Common myeloid progenitor, CD34-positive (primary cell): ENCODE measurements around the gene NR5A2.

Experiments
- CTCF ChIA-PET: fragments of 350-600 bp; sonication (Branson Sonifier 250); formaldehyde crosslinking; loops from one replicate; lab custom pipeline; 2021; ENCODE audit warnings: antibody characterized with exemption; lab: Charles Lee
- POLR2A ChIA-PET: fragments of 350-600 bp; sonication (Branson Sonifier 250); formaldehyde crosslinking; loops from one replicate; lab custom pipeline; 2021; ENCODE audit warnings: antibody characterized with exemption; lab: Charles Lee
- DNase-seq, 3 donors: peaks; one replicate each; pipeline versions ENCODE4 v3.0.0 to v3.0.0-alpha.2; 2013
- H3K27ac ChIP-seq, 2 experiments: 1 replicate in 1 of 2; 2 replicates in 1 of 2; pipeline ENCODE4 v1.7.0; 2013; ENCODE audit warnings: inconsistent platforms in 2 of 2, low read length in 2 of 2, mild to moderate bottlenecking in 2 of 2, low read depth in 1 of 2, moderate library complexity in 1 of 2; ENCODE audit not compliant: severe bottlenecking in 2 of 2, insufficient read depth in 1 of 2, poor library complexity in 1 of 2
- H3K27me3 ChIP-seq, 5 experiments: replicated peaks in 2 of 5; 1 replicate in 3 of 5; 2 replicates in 2 of 5; pipeline versions ENCODE4 v1.6.1 to v1.7.0; 2013; ENCODE audit warnings: low read length in 4 of 5, mild to moderate bottlenecking in 2 of 5, moderate library complexity in 2 of 5, inconsistent platforms in 1 of 5; ENCODE audit not compliant: insufficient read depth in 5 of 5, control insufficient read depth in 4 of 5
- H3K36me3 ChIP-seq, 4 experiments: 1 replicate in 2 of 4; 2 replicates in 2 of 4; pipeline versions ENCODE4 v1.6.1 to v1.7.0; 2013; ENCODE audit warnings: low read length in 3 of 4, control low read depth in 1 of 4, mild to moderate bottlenecking in 1 of 4; ENCODE audit not compliant: control insufficient read depth in 4 of 4, insufficient read depth in 4 of 4
- H3K4me1 ChIP-seq, 4 experiments: 1 replicate in 3 of 4; 2 replicates in 1 of 4; pipeline versions ENCODE4 v1.6.1 to v1.7.1; 2013; ENCODE audit warnings: low read length in 3 of 4, mild to moderate bottlenecking in 3 of 4, control low read depth in 1 of 4, inconsistent platforms in 1 of 4, moderate library complexity in 1 of 4; ENCODE audit not compliant: control insufficient read depth in 4 of 4, insufficient read depth in 4 of 4; ENCODE audit errors: control extremely low read depth in 1 of 4
- H3K4me3 ChIP-seq, 7 experiments: 1 replicate in 4 of 7; 2 replicates in 3 of 7; pipeline versions ENCODE4 v1.5.1 to v1.7.0; 2013; ENCODE audit warnings: mild to moderate bottlenecking in 7 of 7, low read length in 6 of 7, moderate library complexity in 6 of 7, inconsistent platforms in 2 of 7, low read depth in 2 of 7, control low read depth in 1 of 7; ENCODE audit not compliant: insufficient read depth in 4 of 7, control insufficient read depth in 1 of 7; ENCODE audit errors: extremely low read depth in 1 of 7
- H3K9me3 ChIP-seq, 5 experiments: 1 replicate in 4 of 5; 2 replicates in 1 of 5; pipeline versions ENCODE4 v1.6.1 to v1.7.1; 2013; ENCODE audit warnings: low read length in 4 of 5, mild to moderate bottlenecking in 2 of 5, inconsistent platforms in 1 of 5, low read depth in 1 of 5, moderate library complexity in 1 of 5; ENCODE audit not compliant: control insufficient read depth in 4 of 5, insufficient read depth in 2 of 5; ENCODE audit errors: control extremely low read depth in 1 of 5
- WGBS: methylation state at CpG from one replicate; pipeline ENCODE4 v1.1.5; 2013; ENCODE audit not compliant: insufficient coverage; 5-methylcytosine and 5-hydroxymethylcytosine counted together

NR5A2 gene

DNA sequence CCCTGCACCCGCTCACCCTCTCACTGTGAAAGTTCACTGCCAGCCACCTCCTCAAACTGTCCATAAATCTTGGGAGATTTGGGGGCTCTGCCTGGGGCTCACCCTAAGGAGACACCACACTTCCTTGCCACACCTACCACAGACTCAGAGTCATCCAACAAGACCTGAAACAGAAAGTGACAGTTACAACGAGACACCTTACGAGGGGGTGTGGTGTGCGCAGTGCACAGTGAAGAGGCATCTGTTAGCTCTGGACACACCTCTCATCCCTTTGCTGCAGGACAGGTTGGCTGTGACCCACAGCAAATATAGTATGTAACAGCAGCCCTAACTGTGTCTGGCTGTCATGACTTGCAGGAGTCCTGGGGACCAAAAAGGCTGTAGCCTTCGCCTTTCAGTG lies 190.2 kb downstream of the NR5A2 start:
- peak in 1 of 3 donors; percentile 17 for DNase-seq
- peaks cover 0 to 8% (median 2%) of the 10 kb centered on the region in 4 experiments for H3K4me1 ChIP-seq

GRCh38 chr1:200221614-200222282 lies 194.2 kb downstream of the NR5A2 start:
- no peaks in the 10 kb centered on the region for H3K9me3 ChIP-seq
- H3K4me1 ChIP-seq, result peaks cover 5 to 19% (median 12%) of the 10 kb centered on the region in 4 experiments
- ChIA-PET CTCF (interaction anchor here (0.9 to 1.4 kb wide), 2 partner anchors 10 to 37 kb away, joined by 3 to 5 read pairs; no protein-coding TSS in a partner anchor), POLR2A (no interaction called here)
- H3K36me3 ChIP-seq, result no peaks in the 10 kb centered on the region
- H3K27me3 ChIP-seq, result no peaks in the 10 kb centered on the region
- no peak for DNase-seq
- H3K4me3 ChIP-seq, result no peak overlapping the region
- 98% methylated on average over 4 of the region's 4 CpGs for WGBS
- H3K27ac ChIP-seq, result no peak overlapping the region

More for the DNA sequence above, 190.2 kb downstream of the NR5A2 start:
- peaks cover 0 to 5% (median 0%) of the 10 kb centered on the region in 5 experiments for H3K9me3 ChIP-seq
- WGBS, result 94% methylated on average over 5 of the region's 5 CpGs
- ChIA-PET CTCF (interaction anchor here (1.2 kb wide), 1 partner anchor 18 kb away, joined by 3 read pairs; no protein-coding TSS in a partner anchor), POLR2A (no interaction called here)
- no peaks in the 10 kb centered on the region for H3K27me3 ChIP-seq
- H3K27ac ChIP-seq, result no peak overlapping the region
- H3K36me3 ChIP-seq, result no peaks in the 10 kb centered on the region
- H3K4me3 ChIP-seq, result no peak overlapping the region

GRCh38 chr1:200223207-200223606 lies 195.7 kb downstream of the NR5A2 start:
- ChIA-PET CTCF (no interaction called here), POLR2A (no interaction called here)
- no peaks in the 10 kb centered on the region for H3K36me3 ChIP-seq
- no peaks in the 10 kb centered on the region for H3K27me3 ChIP-seq
- no peaks in the 10 kb centered on the region for H3K9me3 ChIP-seq
- H3K4me3 ChIP-seq, result no peak overlapping the region
- H3K4me1 ChIP-seq, result peaks cover 7 to 34% (median 22%) of the 10 kb centered on the region in 4 experiments
- DNase-seq, result no peak
- no CpG with 5 or more reads among the region's 2 CpGs for WGBS
- no peak overlapping the region for H3K27ac ChIP-seq

- WGBS, result 95% methylated on average over 4 of the region's 4 CpGs
- CTCF ChIA-PET, result no interaction called here
These were observed 196.1 kb downstream of the NR5A2 start for GRCh38 chr1:200223613-200224012.

GRCh38 chr1:200224315-200224714 lies 196.8 kb downstream of the NR5A2 start:
- Histone ChIP-seq H3K36me3 (no peaks in the 10 kb centered on the region), H3K27ac (no peak overlapping the region), H3K4me3 (no peak overlapping the region), H3K9me3 (no peaks in the 10 kb centered on the region), H3K27me3 (no peaks in the 10 kb centered on the region), H3K4me1 (peaks cover 7 to 37% (median 26%) of the 10 kb centered on the region in 4 experiments)
- CTCF ChIA-PET, result no interaction called here
- WGBS, result 90% methylated on average over 2 of the region's 4 CpGs
- POLR2A ChIA-PET, result no interaction called here
- DNase-seq, result no peak

More at GRCh38 chr1:200223613-200224012, 196.1 kb downstream of the NR5A2 start:
- Histone ChIP-seq H3K27ac (no peak overlapping the region), H3K4me1 (peaks cover 7 to 37% (median 24%) of the 10 kb centered on the region in 4 experiments), H3K27me3 (no peaks in the 10 kb centered on the region), H3K4me3 (no peak overlapping the region), H3K9me3 (no peaks in the 10 kb centered on the region), H3K36me3 (no peaks in the 10 kb centered on the region)
- POLR2A ChIA-PET, result no interaction called here
- no peak for DNase-seq

DNA sequence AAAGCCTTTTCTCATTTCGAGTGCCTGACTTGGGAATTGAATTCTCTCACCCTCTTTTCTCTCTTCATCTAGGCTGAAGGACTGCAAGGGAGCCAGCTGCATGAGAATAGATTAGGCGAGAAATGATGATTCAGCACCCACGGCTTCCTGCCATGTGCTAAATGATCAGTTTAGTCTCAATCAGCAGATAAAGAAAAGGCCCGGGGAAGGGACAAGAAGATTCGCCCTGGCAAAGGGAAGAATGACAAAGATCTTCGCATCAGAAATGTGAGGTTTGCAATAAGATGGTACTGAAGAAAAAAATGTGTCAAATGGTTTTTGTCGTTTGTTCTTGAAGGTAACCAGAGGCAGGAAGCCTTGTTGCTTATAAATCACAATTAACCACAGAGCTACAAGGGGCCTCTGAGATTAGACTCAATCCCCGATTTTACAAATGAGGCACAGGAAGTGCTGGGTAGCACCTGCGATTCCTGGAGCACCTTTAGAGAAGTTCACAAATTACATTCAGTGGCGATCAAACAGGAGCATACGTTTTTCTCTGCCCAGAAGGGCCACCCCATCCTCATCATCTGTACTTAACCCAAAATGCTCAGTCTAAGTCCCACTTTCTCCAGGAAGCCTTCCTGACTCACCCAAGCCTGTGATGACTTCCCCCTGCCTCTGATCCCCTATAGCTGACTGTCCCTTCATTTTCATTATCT lies 198.9 kb downstream of the NR5A2 start:
- Histone ChIP-seq H3K4me3 (peak overlapping the region in 3 of 7 experiments; percentile 22 to 52 (median 26)), H3K27me3 (no peaks in the 10 kb centered on the region), H3K27ac (peak overlapping the region in 1 of 2 experiments; percentile 17), H3K36me3 (no peaks in the 10 kb centered on the region), H3K4me1 (peaks cover 10 to 45% (median 34%) of the 10 kb centered on the region in 4 experiments), H3K9me3 (no peaks in the 10 kb centered on the region)
- ChIA-PET CTCF (interaction anchor here (0.9 kb wide), 2 partner anchors 14 to 73 kb away, joined by 3 read pairs; no protein-coding TSS in a partner anchor), POLR2A (no interaction called here)
- peak; percentile 74 to 91 (median 87) for DNase-seq
- WGBS, result 2% methylated on average over 7 of the region's 11 CpGs

DNA sequence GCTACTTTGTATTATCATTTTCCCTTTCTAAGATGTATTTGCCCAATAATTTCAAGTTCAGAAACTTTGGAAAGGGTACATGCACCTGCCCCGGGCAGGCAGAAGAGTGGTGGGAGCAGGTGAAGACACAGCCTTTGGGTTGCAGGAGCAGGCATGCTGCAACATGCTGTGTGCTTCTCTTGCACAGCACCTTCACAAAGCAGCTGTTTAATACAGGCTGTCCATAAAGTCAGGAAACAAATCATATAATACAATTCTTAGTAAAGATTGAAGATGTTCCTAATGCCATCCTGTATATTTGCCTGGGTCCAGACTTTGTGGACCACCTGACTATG lies 199.4 kb downstream of the NR5A2 start:
- WGBS, result no CpG with 5 or more reads among the region's 1 CpG
- Histone ChIP-seq H3K4me3 (peak overlapping the region in 1 of 7 experiments; percentile 0), H3K9me3 (no peaks in the 10 kb centered on the region), H3K27me3 (no peaks in the 10 kb centered on the region), H3K4me1 (peaks cover 14 to 50% (median 38%) of the 10 kb centered on the region in 4 experiments), H3K27ac (no peak overlapping the region), H3K36me3 (no peaks in the 10 kb centered on the region)
- POLR2A ChIA-PET, result no interaction called here
- DNase-seq, result no peak
- CTCF ChIA-PET, result no interaction called here
